Measurements from ENCODE around the gene PHGDH.
"Not testable (repeated sequence)": the region's sequence is repeated elsewhere in the genome, so short reads cannot be mapped to it uniquely, and the experiment has no call there.

The PHGDH gene

DNA sequence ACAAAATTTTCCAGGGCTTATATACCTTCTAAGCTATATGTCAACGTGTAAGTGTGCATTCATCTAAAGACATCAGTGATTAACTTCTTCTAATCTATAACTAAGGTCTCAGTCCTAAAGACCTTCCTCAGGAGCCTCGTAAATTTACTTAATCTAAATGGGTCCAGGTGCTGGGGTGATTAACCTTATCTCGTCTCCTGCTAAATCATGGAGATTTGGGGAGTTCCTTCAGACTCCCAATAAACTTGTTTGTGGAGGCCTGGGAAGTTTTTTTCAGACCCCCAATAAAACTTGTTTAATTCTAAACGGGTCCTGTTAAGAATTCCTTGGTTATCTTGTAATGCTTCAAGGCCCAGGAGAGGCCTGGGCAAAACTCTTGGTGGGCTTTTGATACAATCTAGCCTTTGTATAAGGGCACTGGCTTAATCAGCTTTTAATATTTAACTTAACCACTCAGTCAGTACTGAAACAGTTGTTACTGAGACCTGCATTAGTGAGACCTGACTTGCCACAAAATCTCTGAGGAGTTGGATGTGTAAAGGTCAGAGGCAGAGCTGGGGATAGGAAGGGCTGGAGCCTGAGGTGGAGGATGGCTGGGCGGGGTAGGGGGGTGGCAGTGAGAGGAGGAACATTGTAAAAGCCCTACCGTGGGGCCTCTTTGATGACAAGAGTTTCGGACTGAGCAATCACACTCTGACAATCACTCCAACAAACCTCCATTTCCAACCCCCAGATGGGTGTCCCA, 63.2 kb downstream of the PHGDH start:
- no peak for DNase-seq
- no peak for TF ChIP-seq GATA1 (IDR thresholded peaks at IDR 0.05; ENCODE audit: low read depth, low read length)
- TF ChIP-seq POLR2A (IDR thresholded peaks at IDR 0.05; ENCODE audit: low read length): no peak

DNA sequence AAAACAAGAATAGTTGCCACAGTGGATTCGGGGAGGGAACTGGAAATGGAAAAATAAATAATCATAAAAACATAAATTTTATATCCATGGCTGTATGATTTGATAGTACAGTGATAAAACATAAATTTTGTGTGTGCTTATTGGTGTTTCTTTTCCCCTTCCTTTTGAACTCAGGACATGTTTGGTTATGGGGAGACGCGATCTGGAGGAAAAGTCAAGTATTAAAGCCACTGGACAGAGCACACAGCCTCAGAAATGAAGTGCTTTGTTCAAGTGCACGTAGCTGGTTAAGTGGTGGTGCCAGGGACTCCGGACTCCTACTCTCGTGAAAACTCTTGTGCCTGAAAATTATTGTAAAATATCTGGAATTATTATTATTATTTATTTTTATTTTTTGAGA, 66.6 kb downstream of the PHGDH start:
- TF ChIP-seq POLR2A (IDR thresholded peaks at IDR 0.05; ENCODE audit: low read length) (no peak), GATA1 (IDR thresholded peaks at IDR 0.05; ENCODE audit: low read depth, low read length) (no peak)

DNA sequence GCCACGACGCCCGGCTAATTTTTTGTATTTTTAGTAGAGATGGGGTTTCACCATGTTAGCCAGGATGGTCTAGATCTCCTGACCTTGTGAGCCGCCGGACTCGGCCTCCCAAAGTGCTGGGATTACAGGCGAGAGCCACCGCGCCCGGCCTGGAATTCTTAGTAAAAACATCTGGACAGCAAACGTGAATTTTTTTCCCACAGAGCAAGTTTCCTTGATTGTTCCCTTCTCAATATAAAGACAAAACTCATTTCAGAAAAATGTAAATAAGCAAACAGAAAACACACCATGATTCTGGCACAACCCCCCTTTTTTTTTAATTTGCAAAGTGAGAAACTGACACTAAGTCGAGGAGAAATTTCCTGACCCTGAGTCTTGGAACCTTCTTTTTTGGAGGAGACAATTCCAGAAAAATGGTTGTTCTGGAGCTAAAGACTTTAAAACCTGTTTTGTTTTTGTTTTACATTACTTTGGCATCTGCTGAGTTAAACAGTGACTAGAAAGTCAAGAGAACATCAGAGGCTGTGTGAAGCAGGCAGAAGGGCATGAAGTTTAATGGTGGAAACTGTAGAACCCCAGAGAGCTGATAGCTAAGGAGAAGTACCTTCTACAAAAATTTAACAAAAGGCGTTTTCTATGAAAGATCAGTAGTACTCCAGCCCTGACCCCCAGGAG, 67.3 kb downstream of the PHGDH start:
- TF ChIP-seq POLR2A (IDR thresholded peaks at IDR 0.05; ENCODE audit: low read length) (no peak), GATA1 (IDR thresholded peaks at IDR 0.05; ENCODE audit: low read depth, low read length) (no peak)
- DNase-seq: no peak

More for the DNA sequence above, 66.6 kb downstream of the PHGDH start:
- no peak for DNase-seq

DNA sequence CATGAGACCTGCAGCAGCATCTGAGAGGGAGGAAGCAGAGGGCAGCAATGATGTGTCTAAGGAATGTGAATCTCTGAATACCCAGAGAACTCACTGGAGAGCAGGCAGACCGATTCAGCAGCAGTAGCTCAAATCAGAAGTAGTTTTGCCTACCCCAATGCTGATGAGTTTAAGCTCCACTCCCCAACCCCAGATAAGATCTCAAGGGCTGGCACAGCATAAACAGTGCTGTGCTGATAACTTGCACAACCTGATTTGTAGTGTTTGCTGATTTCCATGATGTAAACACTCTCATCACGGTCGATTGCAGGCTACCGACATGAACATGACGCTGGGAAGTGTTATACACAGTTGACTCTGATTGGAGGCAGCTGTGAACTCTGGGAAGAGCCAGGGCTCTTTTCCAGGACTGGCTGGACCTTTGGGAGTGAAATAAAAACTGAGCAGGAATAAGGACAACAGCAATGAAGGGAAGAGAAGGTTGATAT, 68.2 kb downstream of the PHGDH start:
- DNase-seq: no peak
- no peak for TF ChIP-seq POLR2A (IDR thresholded peaks at IDR 0.05; ENCODE audit: low read length)
- no peak for TF ChIP-seq GATA1 (IDR thresholded peaks at IDR 0.05; ENCODE audit: low read depth, low read length)

DNA sequence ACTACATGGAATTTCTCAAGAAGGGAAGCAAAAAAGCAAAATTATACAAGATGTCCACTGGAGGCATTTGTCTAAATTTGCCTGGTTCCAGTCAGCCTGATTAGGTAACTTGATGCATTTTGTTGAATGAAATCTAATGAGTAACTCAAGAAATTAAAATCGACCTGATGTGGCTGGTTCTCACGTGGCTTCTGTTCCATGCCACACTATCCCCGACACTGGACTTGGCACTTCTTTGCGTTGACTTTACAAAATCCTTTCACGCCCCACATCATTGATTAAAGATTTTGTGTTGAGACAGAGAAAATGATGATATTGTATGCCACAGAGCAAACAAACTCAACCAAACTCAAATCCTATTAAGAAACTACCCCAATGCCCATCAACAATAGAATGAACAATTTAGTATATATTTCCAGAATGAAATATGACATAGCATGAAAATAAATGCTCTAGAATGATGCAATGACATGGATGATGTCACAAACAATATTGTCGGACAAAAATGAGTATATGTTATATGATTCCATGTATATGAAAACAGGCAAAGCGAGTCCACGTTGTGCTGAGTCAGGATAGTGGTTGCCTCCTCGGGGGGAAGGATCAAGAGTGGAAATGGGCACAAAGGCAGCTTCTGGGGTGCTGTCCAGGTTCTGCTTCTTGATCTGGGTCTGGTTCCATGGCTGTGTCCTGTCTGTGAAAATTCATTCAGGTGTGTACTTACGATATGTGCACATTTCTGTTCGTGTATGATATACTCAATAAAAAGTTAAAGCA, 69.9 kb downstream of the PHGDH start:
- no peak for TF ChIP-seq GATA1 (IDR thresholded peaks at IDR 0.05; ENCODE audit: low read depth, low read length)
- no peak for TF ChIP-seq POLR2A (IDR thresholded peaks at IDR 0.05; ENCODE audit: low read length)
- no peak for DNase-seq

DNA sequence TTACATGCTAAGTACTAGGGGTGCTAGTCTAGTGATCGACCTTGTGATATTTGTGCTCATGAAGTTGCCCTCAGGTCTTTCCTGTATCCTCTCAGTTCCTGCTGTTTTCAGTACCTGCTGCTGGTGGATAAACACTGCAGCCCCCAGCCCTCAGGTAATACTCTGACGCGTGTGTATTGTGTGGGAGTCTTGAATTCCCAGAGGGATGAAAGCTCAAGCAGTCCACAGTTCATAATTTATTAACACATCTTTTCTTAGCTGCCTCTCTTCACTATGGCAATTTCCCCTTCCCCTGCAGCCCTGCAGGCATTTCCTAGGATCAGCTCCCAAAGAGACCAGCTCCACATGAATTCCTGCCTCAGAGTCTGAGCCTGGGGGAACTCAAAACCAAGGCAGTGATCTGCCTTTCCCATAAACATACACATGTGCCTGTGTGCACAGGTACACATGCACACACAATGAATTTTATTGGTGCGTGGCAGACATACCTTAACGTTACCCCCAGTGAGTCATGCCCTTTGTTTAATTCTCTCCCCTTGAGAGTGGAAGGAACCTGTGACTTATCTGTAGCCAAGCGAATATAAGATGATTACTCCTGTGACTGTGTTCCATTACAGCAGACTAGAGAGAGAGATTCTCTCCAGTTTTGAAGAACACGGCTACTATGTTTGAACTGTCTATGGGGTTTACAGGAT, 71.0 kb downstream of the PHGDH start:
- DNase-seq: no peak
- TF ChIP-seq POLR2A (IDR thresholded peaks at IDR 0.05; ENCODE audit: low read length): no peak
- TF ChIP-seq GATA1 (IDR thresholded peaks at IDR 0.05; ENCODE audit: low read depth, low read length): no peak

DNA sequence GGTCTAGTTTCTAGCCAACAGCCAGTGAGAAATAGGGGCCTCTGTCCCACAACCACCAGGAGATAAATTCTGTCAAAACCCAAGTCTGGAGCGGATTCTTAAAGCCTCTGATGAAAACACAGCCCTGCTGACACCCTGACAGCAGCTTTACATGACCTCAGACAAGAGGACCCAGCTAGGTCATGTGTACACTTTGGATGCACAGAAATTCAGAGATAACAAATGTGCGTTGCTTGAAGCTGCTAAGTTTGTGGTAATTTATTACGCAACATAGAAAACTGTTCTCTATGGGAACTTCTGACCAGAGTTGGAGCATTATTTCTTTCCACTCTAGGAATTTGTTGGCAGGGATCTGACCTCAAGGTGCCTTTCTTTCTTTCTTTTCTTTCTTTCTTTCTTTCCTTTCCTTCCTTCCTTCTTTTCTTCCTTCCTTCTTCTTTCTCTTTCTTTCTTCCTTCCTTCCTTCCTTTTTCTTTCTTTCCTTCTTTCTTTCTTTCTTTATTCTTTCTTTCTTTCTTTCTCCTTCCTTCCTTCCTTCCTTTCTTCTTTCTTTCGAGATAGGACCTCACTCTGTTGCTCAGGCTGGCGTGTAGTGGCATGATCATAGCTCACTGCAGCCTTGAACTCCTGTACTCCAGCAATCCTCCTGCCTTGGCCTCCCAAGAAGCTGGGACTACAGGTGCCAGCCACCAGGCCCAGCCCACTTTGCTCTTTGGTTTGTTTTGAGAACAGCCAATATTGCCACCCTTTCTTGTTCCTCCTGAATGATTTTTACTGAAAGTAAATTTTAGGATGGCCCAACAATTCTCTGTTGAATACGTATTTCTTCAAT, 71.8 kb downstream of the PHGDH start:
- TF ChIP-seq POLR2A (IDR thresholded peaks at IDR 0.05; ENCODE audit: low read length) (no peak), GATA1 (IDR thresholded peaks at IDR 0.05; ENCODE audit: low read depth, low read length) (no peak)
- peak; percentile 61 to 63 for DNase-seq

DNA sequence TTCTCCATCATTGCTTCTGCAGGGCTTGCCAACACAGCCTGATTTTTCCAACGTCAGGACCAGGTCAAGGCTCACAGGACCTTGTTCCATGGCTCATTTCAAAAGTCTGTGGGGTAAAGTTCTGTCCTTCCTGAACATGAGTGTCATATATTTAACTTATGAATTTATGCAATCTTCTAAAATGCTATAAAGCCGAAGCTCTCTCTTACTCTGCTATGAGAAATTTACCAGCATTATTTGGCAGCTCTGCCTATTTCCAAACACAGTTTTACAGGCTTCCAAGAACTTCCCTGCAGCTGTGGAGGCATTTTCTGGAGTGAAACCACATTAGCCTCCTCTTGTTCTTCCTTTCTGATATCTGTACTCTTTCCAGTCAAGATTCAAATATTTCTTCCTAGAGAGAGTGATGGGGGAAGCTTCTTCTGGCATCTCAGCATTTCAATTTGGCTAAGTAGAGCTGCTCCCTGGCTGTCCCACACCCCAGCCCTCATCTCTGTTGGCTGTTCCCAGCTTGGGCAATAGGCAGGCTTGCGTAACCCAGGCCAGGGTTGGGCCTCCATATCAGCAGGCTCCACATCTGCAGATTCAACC, 72.6 kb downstream of the PHGDH start:
- DNase-seq: peak; percentile 64 to 73
- no peak for TF ChIP-seq POLR2A (IDR thresholded peaks at IDR 0.05; ENCODE audit: low read length)

DNA sequence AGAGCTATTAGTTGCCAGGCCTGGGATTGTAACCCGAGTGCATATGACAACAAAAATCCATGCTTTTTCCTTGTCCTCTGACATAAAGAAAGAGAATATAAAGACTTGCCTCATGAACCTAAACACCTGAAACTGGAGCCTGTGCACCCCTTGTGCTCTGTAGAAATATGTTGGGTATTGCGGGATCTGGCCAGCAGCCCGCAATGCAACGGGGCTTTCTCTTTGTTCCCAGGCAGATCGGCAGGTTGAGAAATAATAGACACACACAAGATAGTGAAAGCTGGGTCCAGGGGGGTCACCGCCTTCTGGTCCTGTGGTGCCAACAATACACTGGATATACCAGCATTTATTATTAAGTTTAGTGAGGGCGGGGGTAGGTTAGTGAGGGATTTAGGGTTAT, 74.3 kb downstream of the PHGDH start:
- not testable (repeated sequence) for DNase-seq

DNA sequence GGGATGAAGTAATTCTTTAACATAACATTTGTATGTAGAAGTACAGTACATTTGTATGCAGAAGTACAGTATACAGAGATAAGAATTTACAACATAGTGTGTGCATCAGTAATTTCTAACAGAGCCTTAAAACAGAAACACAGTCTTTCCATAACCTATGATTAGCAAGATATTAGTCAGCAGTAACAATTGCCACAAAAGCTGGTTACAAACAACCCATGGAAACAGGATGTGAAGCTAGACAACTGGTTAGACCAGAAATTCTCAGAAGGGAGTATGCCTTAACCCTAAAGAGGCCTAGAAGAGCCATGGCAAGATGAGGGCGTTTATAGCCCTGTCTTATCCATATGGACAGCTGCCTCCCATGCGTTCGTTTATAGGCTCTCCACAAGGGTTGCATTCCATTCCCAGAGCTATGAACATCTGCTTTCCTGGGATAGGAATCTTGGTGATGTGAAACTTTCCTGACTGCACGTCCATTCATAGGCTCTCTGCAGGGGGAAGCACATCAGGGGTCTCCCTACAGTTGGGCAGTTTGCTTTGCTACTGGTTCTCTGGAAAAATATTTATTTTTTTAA, 74.8 kb downstream of the PHGDH start:
- DNase-seq: not testable (repeated sequence)

DNA sequence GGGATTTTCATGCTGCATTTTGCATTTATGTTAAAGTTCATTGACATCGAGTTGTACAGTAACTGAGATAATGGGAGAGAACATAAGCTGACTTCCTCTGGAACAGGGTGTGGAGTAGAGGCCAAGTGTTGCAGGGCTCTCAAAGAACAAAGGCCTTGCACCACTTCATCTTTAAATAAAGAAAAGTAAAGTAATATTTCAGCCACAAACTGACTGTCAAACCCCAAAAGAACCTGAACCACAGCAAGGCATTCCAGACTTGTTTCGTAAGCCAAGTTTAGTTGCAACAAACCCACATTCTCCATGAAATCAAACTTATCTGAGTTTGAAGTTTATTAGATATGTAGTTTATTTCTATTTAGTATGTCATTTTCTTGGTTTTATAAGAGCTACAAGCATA, 76.0 kb downstream of the PHGDH start:
- TF ChIP-seq GATA1 (IDR thresholded peaks at IDR 0.05; ENCODE audit: low read depth, low read length) (no peak), POLR2A (IDR thresholded peaks at IDR 0.05; ENCODE audit: low read length) (no peak)
- no peak for DNase-seq

DNA sequence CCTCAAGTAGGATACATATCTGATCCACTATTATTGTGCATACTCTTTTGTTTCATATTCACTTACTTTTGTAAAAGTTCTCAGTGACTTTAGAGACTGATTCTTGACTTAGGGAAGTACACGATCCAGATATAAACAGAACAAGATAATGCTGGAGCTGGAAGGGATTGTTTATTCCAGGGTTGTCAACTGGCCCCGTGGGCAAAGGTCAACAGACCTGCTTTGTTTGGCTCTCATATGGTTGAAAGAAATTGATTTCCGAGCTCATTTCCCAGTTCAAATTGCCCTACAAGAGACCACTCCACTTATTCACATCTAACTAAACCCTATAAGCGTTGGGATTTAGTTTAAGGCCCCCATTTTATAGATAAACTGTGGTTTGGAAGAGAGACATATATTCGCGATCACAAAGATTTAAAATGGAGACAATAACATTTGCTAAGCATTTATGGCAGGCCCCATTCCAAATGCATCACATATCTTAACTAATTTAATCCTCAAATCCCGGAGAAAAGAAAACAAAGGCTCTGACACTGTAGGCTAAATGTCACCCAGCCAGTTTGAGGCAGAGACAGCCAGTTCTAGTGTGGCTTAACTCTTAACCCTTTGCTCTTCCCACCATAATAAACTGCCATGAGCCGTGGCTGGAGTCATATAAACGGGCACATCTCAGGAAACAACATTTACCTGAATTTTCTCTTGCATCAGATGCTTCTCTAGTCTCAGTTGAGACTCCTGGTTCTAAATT, 78.9 kb downstream of the PHGDH start:
- no peak for DNase-seq
- no peak for TF ChIP-seq POLR2A (IDR thresholded peaks at IDR 0.05; ENCODE audit: low read length)
- TF ChIP-seq GATA1 (IDR thresholded peaks at IDR 0.05; ENCODE audit: low read depth, low read length): no peak
